NCI-H2029 (cell line): ENCODE measurements around the gene CPE.
"Not testable (repeated sequence)": the region's sequence is repeated elsewhere in the genome, so short reads cannot be mapped to it uniquely, and the experiment has no call there.

Experiments used
- DNase-seq: peaks from one replicate; lab custom pipeline; 2025; lab: John Stamatoyannopoulos, UW

Gene CPE

DNA sequence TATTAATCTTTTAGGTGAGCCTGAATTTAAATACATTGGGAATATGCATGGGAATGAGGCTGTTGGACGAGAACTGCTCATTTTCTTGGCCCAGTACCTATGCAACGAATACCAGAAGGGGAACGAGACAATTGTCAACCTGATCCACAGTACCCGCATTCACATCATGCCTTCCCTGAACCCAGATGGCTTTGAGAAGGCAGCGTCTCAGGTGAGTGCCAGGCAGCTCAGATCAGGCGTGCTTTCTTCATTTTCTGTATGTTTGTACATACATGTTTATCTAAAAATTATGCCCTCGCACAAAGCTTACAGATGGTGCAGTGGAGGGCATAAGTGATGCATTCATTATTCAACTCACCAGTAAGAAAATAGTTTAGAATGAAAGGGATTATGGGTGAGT, 85.6 kb downstream of the CPE start:
- DNase-seq = no peak

DNA sequence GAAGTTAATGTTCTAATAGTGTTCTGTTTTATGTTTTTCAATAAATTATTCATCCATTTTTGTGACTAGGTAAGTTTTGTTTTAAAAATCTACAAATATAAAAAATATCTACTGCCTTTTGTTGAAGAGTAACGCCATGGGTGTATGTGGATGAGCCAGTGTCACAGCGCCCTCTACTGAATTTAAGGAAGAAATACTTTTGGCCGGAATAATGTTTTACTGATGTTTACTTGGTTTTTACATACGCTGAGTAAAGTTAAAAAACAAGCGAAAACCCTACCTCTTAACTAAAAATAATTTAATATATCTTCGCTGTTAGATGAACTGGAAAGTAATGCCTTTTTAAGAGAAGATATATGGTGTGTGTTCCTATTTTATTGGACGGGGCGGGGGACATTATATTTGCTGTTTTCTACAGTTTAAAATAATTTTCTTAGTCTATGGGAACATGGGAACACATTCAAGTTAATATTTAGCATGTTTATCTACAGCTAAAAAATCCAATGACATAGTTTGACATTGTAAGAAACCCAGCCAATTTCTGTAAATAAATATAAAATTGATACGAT, 86.1 kb downstream of the CPE start:
- DNase-seq = no peak

DNA sequence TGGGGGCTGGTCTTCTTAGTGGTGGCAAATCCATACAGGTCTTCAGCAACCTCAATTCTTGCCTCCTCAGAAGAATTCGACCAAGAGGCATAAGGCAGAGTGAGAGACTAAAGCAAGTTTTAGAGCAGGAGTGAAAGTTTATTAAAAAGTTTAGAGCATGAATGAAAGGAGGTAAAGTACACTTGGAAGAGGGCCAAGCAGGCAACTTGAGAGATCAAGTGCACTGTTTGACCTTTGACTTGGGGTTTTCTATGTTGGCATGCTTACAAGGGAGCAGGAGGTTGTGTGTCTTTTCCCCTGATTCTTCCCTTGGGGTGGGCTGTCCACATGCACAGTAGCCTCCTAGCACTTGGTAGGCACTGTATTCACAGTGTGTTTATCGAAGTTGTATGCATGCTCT, 91.2 kb downstream of the CPE start:
- no peak for DNase-seq

DNA sequence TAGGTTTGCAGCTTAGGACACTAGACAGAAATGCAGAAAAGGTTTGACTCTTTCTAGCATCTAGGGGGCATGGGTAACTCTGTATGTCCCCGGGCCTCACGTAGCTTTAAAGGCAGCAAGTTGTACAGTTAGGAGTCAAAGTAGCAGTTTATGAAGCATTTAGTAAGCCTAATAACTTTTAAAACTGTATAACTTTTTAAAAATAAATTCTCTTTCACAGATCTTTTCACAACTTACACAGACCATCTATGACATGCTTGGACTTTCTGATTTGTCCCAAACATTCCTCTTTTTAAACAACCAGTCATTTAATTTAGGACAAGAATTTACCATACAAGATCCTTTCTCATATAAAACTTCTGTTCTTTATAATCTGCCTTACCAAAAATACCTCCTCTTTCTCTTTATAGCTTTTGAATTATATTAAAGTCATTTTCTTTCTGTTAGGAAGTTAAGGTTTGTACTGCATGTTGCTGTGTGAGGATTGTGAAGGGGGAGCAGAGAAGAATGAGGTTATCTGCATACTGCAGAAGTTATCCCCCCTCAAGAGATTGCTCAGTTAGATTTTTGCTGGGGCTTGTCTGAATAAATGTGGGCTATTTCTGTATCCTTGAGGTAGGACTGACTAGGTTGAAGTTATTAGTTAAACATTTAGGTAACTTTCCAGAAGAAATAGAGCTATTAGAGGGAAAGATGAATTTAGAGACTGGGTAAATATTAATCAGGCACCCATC, 94.3 kb downstream of the CPE start:
- DNase-seq = no peak

DNA sequence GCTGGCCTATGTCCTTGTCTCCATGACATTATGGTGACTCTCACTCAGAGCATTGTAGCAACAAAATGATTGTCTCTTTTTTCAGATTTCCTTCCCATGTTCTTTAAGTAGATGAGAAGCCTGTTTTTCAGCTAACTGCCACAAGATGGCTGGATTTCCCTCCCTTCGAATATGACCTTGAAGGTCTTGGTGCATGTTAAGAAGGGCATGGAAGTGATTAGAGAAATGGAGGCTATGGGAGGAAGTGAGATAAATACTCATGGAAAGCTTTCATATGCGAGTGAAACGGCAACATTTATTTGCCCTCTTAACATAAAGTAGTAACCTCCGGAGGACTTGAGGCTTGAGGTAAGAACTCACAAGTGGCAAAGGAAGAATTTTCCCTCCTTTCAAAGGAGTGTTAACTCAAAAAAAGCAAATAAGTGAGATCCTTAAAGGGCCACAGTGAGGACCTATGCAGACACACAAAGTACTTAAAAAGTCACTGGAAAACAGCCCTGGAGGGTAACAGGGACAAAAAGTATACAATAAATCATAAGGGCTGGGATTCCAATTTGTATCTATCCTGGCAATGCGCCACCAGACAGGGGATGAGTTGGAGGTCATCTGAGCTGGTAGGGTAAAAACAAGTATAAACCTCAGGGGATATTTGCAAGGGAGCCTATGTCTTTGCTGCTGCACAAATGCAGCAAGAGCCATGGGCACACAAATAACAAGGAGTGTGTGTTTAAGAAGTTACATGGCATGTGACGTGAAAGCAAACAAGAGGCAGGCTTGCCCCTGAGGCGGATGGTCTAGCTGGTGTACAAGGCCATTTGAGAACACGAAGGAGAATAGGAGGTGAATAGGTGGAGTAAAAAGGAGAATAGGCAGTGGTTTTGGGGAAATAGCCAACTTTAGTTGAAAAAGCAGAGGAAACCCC, 96.2 kb downstream of the CPE start:
- no peak for DNase-seq

DNA sequence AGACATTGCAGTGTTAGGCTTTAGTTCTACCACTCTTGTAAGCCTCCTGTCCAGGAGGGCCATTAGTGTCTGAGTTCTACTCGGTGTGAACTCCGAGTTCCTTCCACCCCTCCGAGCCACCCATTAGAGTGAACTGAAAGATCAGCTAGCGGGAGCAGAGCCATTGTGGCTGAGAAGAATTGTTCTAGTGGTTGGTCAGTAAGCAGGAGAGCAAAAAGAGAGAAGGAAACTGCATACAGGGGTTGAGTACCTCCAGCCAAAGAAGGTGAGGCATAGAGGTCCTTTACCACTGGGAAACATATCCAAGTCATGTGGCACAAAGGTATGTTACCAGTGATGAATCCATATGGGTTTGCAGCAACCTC, 96.9 kb downstream of the CPE start:
- DNase-seq = no peak

DNA sequence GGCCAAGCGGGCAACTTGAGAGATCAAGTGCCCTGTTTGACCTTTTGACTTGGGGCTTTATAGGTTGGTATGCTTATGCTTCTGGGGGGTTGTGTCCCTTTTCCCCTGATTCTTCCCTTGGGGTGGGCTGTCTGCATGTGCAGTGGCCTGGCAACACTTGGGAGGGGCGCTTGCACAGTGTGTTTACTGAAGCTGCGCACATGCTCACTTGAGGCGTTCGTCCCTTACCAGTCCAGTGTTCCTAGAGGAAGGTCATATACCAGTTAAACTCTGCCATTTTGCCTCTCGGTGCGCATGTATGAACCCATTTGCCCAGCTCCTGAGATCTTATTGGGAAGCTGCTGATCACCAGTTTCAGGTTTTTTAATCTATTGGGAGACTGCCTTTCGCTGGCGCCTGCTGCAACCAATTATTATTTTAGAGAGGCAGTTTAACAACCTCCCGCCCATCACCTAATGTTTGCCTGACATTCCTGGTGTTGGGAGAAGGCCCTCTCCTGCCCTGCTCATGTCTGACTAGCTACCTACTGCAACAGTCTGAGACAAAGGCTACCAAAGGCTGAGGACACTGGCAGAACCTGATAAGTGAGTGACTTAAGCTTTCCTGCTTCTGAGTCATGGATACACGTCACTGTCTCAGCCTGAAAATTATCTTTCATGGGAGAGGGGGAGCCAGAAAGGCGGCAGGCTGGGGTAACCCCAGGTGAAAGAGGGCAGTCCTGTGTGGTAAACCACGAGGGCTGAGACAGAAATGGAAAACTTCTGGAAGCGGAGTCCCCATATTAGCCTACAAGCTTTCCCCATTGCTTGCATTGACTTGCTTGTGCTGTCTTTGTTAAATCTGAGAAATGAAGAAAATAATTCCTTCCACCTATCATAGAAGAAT, 97.6 kb downstream of the CPE start:
- DNase-seq = no peak

DNA sequence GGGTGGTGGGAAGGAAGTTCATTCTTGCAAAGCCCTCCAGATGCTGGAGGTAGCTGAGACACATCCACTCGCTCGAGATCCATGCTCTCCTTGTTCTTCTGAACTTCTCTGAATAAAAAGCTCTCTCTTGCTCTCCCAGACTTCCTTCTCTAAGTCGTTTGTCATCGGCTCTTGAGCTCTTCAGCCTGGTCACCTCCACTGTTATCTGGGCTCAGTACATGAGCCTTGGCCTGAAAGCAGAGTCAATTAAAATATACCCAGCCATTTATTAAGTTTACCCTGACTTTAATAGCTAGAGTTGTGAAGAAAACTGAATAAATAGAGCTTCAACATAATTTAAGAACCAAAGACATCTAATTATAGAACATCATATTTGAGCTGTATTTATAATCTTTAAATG, 99.0 kb downstream of the CPE start:
- DNase-seq = no peak

DNA sequence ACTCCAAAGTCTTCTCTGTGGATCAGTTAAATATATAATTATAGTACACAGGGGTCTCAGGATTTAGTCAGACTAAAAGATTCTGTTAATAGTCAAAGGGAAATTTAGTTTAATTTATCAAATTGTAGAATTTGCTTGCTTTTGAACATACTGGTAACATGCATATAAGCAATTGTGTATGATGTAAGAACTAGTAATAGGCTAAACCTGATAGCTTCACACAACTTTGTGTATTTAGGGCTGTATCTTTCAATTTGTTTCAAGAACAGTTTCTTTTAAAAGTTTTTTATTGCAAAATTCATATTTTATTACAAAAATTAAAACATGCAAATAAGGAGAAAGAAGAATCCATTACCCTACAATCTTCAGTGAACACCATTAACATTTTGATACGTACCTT, 99.5 kb downstream of the CPE start:
- DNase-seq = no peak

DNA sequence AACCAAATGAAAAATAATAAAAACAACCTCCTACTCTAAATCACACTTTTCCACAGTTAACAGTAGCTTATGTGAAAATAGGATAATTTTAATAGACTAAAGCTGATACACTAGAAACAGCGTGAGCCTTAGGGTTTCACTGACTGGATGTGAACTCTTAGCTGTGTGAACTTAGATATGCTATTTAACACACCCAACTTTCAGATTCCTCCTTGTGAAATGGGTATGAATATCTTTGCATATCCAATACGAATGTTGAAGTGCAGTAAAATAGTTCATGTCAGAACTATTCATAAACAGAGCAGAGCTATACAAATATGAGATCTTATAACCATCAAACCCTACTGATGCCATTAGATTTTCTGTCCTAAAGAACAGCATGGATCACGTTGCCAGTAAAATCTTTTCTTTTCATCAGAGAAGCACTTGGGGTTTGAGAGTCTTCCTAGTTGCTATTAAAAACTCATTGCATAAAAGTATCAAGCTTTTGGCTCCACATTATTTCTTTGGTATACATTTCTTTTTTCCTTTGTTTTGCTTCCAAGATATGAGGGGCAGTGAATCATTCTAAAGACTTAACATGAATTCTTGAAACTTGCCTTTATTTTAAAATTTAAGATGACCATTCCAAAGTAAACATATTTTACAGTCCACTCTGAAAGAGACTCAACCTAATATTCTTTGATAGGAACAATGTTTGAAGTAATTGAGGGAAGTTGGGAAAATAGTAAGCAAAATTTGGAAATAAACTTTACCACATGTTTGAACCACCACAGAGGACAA, 102.4 kb downstream of the CPE start:
- no peak for DNase-seq

DNA sequence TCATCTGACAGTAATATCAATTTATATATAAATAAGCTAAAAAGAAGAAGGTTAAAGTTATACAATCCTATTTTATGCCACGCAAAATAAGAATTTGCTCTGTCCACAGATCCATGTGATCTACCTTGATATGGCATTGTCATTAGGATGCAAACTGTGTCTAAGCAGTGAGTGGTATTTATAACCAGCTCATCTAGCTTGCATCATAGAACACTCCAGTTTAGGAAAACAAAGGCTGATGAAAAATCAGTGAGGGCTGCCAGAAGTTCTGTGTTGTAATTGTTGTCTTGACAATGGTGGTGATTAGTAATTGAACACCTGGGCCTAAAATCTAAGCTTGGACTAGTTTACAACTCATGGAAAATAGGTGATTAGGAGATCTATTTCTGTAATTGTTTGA, 111.0 kb downstream of the CPE start:
- DNase-seq = peak; percentile 7

DNA sequence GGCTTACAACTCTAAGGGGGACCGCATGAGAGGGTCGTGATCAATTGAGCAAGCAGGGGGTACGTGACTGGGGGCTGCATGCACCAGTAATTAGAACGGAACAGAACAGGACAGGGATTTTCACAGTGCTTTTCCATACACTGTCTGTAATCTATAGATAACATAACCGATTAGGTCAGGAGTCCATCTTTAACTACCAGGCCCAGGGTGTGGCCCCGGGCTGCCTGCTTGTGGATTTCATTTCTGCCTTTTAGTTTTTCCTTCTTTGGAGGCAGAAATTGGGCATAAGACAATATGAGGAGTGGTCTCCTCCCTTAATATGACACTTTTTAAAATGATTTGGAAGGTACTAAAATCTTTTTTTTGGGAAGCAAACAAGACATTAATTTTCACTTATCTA, 113.8 kb downstream of the CPE start:
- not testable (repeated sequence) for DNase-seq

DNA sequence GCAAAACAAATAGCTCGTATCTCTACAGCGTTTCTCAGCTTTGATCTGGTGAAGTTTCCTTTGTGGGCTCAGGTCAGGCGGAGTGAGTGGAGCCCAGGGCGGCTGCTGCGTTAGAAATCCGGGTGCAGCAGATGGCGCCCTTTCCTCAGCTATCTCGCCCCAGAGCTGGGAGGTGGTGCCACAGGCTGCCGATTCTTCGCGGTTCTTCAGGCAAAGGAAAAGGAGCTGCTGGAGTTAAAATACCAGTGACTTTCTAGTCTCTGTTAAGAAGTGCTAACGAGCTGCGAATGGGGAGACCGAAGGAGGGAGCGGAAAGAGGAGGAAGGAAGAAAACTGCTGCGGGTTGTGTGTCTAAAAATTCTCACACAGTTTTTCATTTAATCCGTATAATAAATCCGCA, 114.6 kb downstream of the CPE start:
- DNase-seq = no peak

DNA sequence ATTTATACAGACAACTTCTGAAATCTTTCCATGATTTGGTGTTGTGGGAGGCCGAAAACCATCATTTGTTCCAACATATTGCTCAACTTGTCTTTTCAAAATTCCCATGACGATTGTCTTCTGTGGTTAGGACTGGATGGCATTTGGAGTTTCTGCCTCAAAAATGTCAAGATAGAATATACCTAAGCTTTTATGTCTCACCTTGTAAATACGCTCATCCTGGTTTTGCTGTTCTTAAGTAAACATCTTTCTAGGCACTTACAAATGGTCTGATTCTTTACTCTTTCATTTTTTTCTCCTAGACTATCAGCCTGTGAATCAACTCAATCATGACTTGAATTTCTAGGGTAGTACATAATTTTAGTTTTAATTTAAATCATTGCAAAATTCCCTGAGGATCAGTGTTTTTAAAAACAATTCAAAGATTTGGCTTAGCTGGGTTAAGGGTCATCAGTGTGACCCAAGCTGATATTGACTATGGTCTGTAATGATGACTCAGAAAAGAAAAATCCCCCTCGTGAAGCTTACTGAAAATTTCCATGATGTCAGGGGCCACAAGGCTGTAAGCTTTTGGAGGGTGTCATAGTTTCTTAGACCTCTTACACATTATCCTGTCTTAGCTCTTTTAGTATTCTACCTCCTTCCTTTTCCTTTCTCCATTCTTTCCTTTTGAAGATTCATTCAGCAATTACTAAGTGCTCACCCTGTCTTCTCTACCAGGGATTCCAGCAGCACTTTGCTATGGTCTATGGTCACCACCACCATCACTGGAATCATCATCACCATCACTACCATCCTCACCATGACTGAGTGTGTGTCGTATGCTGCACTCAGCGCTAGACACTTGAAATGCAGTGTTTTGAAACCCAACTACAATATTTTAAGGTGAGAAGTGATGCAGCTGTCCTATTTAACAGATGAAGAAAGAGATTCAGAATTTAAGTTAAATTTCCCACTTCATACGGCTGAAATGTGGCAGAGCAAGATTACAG, 124.4 kb downstream of the CPE start:
- DNase-seq = no peak

DNA sequence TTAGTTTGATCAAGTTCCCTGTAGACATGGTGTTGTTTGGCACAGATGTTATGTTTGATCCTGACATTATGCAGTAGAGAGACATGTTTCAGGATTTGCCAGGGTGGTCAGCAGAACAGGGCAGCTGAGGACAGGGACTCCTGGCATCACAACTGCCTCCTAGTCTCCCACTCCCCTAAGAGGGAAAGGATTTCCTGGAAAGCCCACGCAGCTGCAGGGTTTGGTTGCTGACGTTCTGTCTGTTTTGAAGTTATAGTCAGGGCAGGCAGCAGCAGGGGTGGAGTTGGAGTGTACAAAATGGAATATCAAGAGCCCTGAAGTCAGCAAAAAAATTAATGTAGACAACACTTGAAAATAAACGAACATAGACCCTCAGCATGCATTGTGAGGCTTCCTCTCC, 125.4 kb downstream of the CPE start:
- no peak for DNase-seq

DNA sequence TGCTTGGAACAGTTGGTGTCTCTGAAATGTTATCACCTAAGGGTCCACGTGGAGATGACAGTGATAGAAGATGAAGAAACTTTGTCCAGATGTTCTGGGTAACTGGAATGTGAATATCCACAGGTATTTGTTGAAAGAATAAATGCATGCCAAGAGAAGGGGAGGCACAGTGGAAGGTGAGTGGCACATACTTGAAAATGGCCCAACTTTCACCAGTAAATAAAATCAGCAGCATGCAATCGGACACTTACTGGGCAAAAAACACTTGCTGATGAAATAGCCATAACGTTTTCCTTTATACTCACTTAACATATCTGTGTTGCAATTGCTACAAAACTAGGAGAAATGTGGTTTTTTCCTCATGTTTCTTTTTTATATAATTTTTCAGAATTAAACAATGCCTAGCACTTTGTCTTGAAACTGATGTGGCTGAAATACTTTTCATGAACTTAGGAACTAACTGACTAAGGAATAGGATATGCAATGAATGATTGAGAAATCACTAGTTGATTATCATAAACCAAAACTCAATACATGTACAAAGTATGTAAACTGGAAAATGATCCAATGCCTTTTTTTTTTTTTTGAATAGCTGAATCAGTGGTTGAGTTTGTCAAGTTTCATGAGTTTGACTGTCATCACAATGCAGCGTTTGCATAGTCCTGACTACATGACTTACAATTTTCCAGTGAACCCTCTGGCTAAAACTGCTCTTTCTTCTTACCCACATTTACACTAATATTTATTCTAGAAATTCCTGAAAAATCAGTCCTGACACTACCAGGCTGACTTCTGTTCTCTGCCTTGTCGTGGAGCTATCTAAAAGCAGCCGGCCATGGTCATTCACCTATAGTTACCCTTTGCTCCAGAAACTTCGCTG, 127.4 kb downstream of the CPE start:
- DNase-seq = no peak

DNA sequence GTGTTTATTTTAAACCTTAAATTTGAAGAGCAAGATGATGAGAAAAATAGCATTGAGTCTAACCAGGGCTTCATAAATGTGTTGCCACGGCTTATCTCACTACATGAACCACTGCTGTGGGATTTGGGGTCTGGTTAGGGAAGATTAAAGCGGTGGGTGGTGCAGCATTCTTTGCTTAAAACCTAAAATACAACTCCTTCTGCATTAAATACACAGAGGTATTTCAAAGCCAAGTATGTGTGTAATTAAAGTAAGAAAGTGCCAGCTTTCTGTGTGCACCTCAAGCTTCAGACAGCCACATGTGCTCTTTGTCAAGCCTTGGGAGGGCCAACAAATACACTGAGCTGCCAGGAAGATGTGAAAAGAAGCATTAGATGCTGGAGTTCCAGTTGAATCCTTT, 128.0 kb downstream of the CPE start:
- DNase-seq = no peak

DNA sequence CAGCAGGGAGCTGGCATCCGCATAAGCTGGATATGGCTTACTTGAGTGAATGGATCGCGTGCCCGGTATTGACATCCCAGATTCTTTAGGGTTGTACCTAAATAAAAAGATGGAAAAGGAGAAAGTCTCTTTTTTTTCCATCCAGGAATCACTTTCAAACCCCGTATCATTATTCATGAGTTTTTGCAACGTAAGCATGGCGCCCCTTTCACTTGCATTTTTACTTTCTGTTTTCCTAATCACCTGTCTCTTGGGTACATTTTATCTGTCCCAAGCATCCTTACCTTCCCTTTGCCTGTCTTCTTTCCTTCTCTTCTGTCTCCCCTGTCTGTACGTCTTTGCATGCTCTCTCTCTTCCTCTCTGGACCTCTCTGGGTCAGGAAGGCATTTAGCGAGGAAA, 128.6 kb downstream of the CPE start:
- DNase-seq = no peak
